HL-60 (cell line): ENCODE data around the gene UNCX.

Experiments used
- DNase-seq, 2 experiments: peaks; one replicate each; pipeline ENCODE4 v3.0.0-alpha.2; 2010 to 2020; ENCODE audit warnings: low read depth in 1 of 2, low spot score in 1 of 2
- H3K27ac ChIP-seq: fragments of 250-450 bp; sonication (Bioruptor Pico); replicated peaks from 2 replicates; pipeline ENCODE4 v1.5.1; 2020; ENCODE audit warnings: mild to moderate bottlenecking, moderate library complexity
- H3K27me3 ChIP-seq: fragments of 250-450 bp; sonication (Bioruptor Pico); 2 replicates; pipeline ENCODE4 v1.5.1; 2021; ENCODE audit warnings: mild to moderate bottlenecking, moderate library complexity; ENCODE audit not compliant: insufficient read depth, poor library complexity, severe bottlenecking
- H3K4me3 ChIP-seq: replicated peaks from 2 replicates; pipeline ENCODE4 v1.5.1; 2011; ENCODE audit warnings: mild to moderate bottlenecking, control low read depth, low read length; ENCODE audit not compliant: insufficient read depth
- CTCF ChIP-seq: IDR thresholded peaks from one replicate; pipeline ENCODE4 v1.5.1; 2011; ENCODE audit warnings: low read length, control low read depth, inconsistent platforms; ENCODE audit not compliant: insufficient read depth
- GABPA ChIP-seq: IDR thresholded peaks from 2 replicates; pipeline ENCODE4 v1.6.1; 2012; ENCODE audit warnings: low read depth
- POLR2AphosphoS5 ChIP-seq: IDR thresholded peaks from 2 replicates; pipeline ENCODE4 v1.6.1; 2012; ENCODE audit warnings: low read depth
- REST ChIP-seq: IDR thresholded peaks from 2 replicates; pipeline ENCODE4 v1.6.1; 2012; ENCODE audit warnings: low read depth; ENCODE audit not compliant: insufficient replicate concordance
- SPI1 ChIP-seq: IDR thresholded peaks from 2 replicates; pipeline ENCODE4 v1.6.1; 2012; ENCODE audit warnings: low read depth, mild to moderate bottlenecking, borderline replicate concordance

The UNCX gene

GRCh38 chr7:1242606-1243289 lies 10.1 kb downstream of the UNCX start:
- Histone ChIP-seq H3K4me3 (no peak overlapping the region), H3K27me3 (peaks cover 86% of the 10 kb centered on the region), H3K27ac (no peak overlapping the region)
- DNase-seq, result no peak
- TF ChIP-seq POLR2AphosphoS5 (no peak), REST (no peak), SPI1 (no peak), GABPA (no peak), CTCF (no peak)

- TF ChIP-seq CTCF (no peak), SPI1 (no peak), GABPA (no peak), REST (no peak), POLR2AphosphoS5 (no peak)
- H3K27me3 ChIP-seq, result peaks cover 86% of the 10 kb centered on the region
- no peak for DNase-seq
- H3K27ac ChIP-seq, result no peak overlapping the region
- no peak overlapping the region for H3K4me3 ChIP-seq
These were observed 10.8 kb downstream of the UNCX start for GRCh38 chr7:1243290-1243963.

- Histone ChIP-seq H3K27ac (no peak overlapping the region), H3K27me3 (peaks cover 85% of the 10 kb centered on the region), H3K4me3 (no peak overlapping the region)
- TF ChIP-seq REST, result no peak
- no peak for TF ChIP-seq POLR2AphosphoS5
- no peak for TF ChIP-seq SPI1
- TF ChIP-seq CTCF, result no peak
- TF ChIP-seq GABPA, result no peak
- DNase-seq, result no peak
These were observed 11.3 kb downstream of the UNCX start for GRCh38 chr7:1243964-1244416.
